Esophagus muscularis mucosa (tissue), 4 donors: Measurements from ENCODE around the gene TAX1BP3.

ENCODE experiments used
- CTCF ChIP-seq, 3 experiments: fragments of 200-600 bp in 2 of 3; fragments of 450-650 bp in 1 of 3; sonication (generic) in 2 of 3; IDR thresholded peaks; one replicate each; pipeline ENCODE4 v1.5.1; 2017 to 2019; ENCODE audit warnings: antibody characterized with exemption in 3 of 3, mild to moderate bottlenecking in 2 of 3, moderate library complexity in 1 of 3
- EP300 ChIP-seq: sonication (generic); formaldehyde crosslinking; IDR thresholded peaks from one replicate; pipeline ENCODE4 v1.6.1; 2017; ENCODE audit warnings: antibody characterized with exemption
- POLR2A ChIP-seq: fragments of 450-650 bp; IDR thresholded peaks from one replicate; pipeline ENCODE4 v1.6.1; 2017; ENCODE audit warnings: antibody characterized with exemption, moderate library complexity, mild to moderate bottlenecking, low read depth

DNA sequence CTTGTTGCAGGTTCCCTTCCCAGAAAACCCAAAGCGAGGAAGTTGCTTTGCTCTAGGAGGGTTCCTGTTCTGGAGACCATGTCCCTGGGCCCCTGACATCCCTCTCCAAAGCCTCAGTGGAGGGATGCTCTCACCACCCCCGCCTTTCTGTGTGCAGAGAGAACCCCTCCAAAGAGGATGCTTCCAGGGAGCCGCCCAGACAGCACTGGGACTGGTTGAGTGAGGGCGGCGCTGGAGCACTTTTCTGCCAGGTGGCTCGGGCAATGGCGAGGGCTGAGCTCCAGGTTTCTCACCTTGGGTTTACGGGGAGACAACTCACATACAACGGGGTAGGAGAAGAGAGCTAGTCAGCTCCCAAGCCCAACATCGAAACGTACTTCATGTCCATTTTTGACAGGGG is 7.5 kb upstream of the TAX1BP3 start:
- TF ChIP-seq CTCF (IDR thresholded peaks at IDR 0.05) (no peak), POLR2A (no peak), EP300 (no peak)
